Measurements from ENCODE around the gene WIPI1.

GRCh38 chr17:68433911-68434508 is 23.3 kb downstream of the WIPI1 start:
- TF ChIP-seq POLR2A (IDR thresholded peaks at IDR 0.05; ENCODE audit: low read length) (no peak), GATA1 (IDR thresholded peaks at IDR 0.05; ENCODE audit: low read depth, low read length) (no peak)
